GM12865 (cell line): ENCODE results near the gene TSC22D4.
A peak's percentile ranks its signal among the peaks of the same experiment; 100 is the strongest.

ENCODE experiments used
- DNase-seq: peaks from one replicate; pipeline ENCODE4 v3.0.0; 2010; ENCODE audit warnings: low read depth
- H3K4me3 ChIP-seq: 2 replicates; pipeline ENCODE4 v1.5.1; 2011; ENCODE audit warnings: mild to moderate bottlenecking, low read depth, low read length, control low read depth
- TF ChIP-seq, protein P1 (sequence below): IDR thresholded peaks from 2 replicates; pipeline ENCODE4 v1.5.1; 2011; ENCODE audit warnings: low read length, control low read depth, low read depth, inconsistent platforms; ENCODE audit not compliant: insufficient read depth; ENCODE audit errors: missing control alignments

TSC22D4 gene

DNA sequence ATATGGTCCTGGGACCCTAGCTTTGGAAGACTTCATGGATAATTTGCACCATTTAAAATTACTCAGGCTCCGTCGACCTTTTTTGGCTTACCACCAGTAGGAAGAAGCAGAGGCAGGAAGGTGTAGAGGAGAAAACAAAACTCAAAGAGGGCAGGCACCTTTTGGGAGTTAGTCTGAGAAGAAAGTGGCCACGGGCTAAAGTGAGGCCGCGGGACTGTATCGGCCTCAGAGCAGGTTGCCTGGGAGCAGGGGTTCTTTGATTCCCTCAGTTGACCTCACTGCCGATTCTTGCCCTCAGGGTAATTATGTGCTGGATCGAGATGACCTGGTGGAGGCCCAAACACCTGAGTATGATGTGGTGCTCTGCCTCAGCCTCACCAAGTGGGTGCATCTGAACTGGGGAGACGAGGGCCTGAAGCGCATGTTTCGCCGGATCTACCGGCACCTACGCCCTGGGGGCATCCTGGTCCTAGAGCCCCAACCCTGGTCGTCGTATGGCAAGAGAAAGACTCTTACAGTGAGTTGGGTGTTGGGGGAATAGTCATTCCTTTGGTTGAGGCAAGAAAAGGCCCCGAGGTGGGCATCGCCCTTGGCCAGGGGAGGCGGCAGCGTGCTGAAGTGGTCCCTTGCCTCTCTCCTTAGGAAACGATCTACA lies 46.3 kb downstream of the TSC22D4 start:
- TF ChIP-seq, protein P1, sequence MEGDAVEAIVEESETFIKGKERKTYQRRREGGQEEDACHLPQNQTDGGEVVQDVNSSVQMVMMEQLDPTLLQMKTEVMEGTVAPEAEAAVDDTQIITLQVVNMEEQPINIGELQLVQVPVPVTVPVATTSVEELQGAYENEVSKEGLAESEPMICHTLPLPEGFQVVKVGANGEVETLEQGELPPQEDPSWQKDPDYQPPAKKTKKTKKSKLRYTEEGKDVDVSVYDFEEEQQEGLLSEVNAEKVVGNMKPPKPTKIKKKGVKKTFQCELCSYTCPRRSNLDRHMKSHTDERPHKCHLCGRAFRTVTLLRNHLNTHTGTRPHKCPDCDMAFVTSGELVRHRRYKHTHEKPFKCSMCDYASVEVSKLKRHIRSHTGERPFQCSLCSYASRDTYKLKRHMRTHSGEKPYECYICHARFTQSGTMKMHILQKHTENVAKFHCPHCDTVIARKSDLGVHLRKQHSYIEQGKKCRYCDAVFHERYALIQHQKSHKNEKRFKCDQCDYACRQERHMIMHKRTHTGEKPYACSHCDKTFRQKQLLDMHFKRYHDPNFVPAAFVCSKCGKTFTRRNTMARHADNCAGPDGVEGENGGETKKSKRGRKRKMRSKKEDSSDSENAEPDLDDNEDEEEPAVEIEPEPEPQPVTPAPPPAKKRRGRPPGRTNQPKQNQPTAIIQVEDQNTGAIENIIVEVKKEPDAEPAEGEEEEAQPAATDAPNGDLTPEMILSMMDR = no peak
- no peak overlapping the region for H3K4me3 ChIP-seq
- no peak for DNase-seq

- TF ChIP-seq, protein P1 = no peak
- H3K4me3 ChIP-seq = no peak overlapping the region
- no peak for DNase-seq
These were observed 47.0 kb downstream of the TSC22D4 start for GRCh38 chr7:100432053-100432452.

GRCh38 chr7:100431286-100431735 lies 47.7 kb downstream of the TSC22D4 start:
- no peak for DNase-seq
- peak overlapping the region; percentile 64 for H3K4me3 ChIP-seq
- TF ChIP-seq, protein P1 = no peak

GRCh38 chr7:100430493-100431285 lies 48.3 kb downstream of the TSC22D4 start:
- no peak for DNase-seq
- TF ChIP-seq, protein P1 = no peak
- H3K4me3 ChIP-seq = peak overlapping the region; percentile 64

GRCh38 chr7:100429637-100430492 lies 49.1 kb downstream of the TSC22D4 start, which contains the start of gene MEPCE:
Gene MEPCE (plus strand): TSS chr7:100429831. CDS start chr7:100430019, 188 bp downstream.
- TF ChIP-seq, protein P1 = no peak
- H3K4me3 ChIP-seq = peak within 1 kb of the TSS; percentile 64
- peak; percentile 98 for DNase-seq

DNA sequence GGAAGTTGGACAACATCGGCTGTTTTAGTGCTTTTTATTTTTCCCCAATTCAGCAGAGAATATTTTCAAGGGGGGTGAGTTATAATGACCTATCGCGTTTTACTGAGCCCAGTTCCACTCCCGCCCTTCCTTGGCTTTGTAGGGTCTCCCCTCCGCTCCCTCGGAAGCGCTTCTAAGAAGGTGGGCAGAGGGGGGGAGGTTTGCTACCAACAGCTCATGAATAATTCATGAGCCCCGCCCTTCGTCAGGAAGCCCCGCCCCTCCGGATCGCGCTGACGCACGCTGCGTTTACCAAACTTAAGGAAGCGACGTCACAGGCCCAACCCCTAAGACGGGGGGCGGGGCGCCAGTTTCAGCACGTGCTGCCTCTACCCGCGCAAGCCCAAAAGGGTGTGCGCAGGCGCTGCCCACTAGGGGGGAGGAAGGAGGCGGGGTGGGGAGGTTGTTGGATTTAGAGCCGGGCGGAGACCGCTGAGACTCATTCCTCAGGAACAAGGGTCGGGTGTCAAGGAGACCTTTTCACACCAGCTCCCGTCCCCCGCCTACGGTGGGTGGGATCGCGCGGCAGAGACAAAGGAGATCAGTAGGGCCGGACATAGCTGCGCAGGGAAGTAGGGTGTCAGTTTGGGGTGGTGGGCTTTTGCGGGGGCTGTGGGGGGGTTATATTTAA lies 49.9 kb downstream of the TSC22D4 start:
- peak overlapping the region; percentile 64 for H3K4me3 ChIP-seq
- DNase-seq = peak; percentile 100
- TF ChIP-seq, protein P1 = no peak
